ENCODE results near the gene ATL1.

Gene ATL1

DNA sequence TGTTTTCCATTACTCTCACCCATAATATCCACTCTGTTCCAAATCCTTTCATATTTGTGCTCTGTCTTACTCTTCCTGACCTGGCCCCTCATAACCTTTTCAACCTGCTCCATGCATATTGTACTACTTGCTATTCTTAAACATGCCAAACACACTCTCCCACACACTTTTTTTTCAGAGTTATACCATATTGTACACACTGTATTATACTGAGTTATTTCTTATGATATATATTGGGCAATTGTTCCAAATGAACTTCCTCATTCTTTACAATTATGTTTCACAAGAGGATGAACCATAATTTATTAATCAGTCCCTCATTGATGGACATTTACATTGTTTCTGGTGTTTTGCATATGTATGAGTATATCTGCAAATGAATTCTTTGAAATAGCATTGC lies 18.5 kb downstream of the ATL1 start:
- H3K9me3 ChIP-seq (ENCODE audit: control insufficient read depth, low read length), result no peaks in the 10 kb centered on the region
- H3K4me1 ChIP-seq (ENCODE audit: control insufficient read depth, insufficient read depth, low read length), result peaks cover 4% of the 10 kb centered on the region
- H3K36me3 ChIP-seq (ENCODE audit: control insufficient read depth, insufficient read depth, low read length), result no peaks in the 10 kb centered on the region
- H3K27me3 ChIP-seq (ENCODE audit: control insufficient read depth, insufficient read depth, low read length), result no peaks in the 10 kb centered on the region
- no peak overlapping the region for H3K9ac ChIP-seq (ENCODE audit: low read length)
- no peak overlapping the region for H3K4me3 ChIP-seq (ENCODE audit: low read length)

DNA sequence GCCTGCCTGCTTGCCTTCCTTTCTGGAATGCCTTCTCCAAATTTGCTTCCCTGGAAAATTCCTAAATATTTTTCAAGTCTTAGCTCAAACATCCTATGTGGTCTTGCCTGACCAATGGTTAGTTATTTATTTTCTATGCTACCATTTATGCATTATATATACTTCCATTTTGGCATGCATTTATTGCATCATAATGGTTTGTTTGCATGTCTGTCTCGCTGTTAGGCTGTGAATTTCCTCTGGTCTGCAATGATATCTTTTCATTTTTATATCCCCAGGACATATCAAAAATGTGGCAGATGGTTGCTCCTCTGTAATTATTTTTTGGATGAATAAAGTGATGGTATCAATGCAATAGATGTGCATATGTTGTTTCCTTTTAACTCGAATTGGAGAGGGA lies 30.5 kb downstream of the ATL1 start:
- no peaks in the 10 kb centered on the region for H3K36me3 ChIP-seq (ENCODE audit: control insufficient read depth, insufficient read depth, low read length)
- no peaks in the 10 kb centered on the region for H3K9me3 ChIP-seq (ENCODE audit: control insufficient read depth, low read length)
- H3K9ac ChIP-seq (ENCODE audit: low read length), result no peak overlapping the region
- H3K4me3 ChIP-seq (ENCODE audit: low read length), result no peak overlapping the region
- no peaks in the 10 kb centered on the region for H3K27me3 ChIP-seq (ENCODE audit: control insufficient read depth, insufficient read depth, low read length)
- no peaks in the 10 kb centered on the region for H3K4me1 ChIP-seq (ENCODE audit: control insufficient read depth, insufficient read depth, low read length)

GRCh38 chr14:50594577-50595316 lies 34.8 kb downstream of the ATL1 start:
- Histone ChIP-seq H3K4me3 (ENCODE audit: low read length) (no peak overlapping the region), H3K36me3 (ENCODE audit: control insufficient read depth, insufficient read depth, low read length) (no peaks in the 10 kb centered on the region), H3K4me1 (ENCODE audit: control insufficient read depth, insufficient read depth, low read length) (no peaks in the 10 kb centered on the region), H3K9ac (ENCODE audit: low read length) (no peak overlapping the region), H3K27me3 (ENCODE audit: control insufficient read depth, insufficient read depth, low read length) (no peaks in the 10 kb centered on the region), H3K9me3 (ENCODE audit: control insufficient read depth, low read length) (no peaks in the 10 kb centered on the region)

DNA sequence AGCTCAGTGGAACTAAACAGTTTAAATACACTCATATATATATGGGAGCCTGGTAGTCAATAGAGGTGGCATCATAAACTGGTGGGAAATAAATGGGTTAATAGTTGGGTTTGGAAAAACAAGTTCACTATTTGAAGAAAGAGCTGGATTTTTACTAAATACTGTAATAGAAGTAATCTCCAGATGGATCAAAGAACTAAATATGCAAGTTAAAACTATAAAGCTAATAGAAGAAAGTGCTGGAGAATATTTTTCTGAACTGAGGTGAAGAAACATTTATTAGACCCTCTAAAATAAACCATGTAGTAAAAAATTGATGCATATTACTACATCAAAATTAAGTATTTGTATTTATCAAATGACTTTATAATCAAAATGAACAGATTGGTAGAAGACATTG lies 38.8 kb downstream of the ATL1 start:
- H3K4me3 ChIP-seq (ENCODE audit: low read length), result no peak overlapping the region
- H3K9me3 ChIP-seq (ENCODE audit: control insufficient read depth, low read length), result no peaks in the 10 kb centered on the region
- no peak overlapping the region for H3K9ac ChIP-seq (ENCODE audit: low read length)
- H3K36me3 ChIP-seq (ENCODE audit: control insufficient read depth, insufficient read depth, low read length), result no peaks in the 10 kb centered on the region
- no peaks in the 10 kb centered on the region for H3K27me3 ChIP-seq (ENCODE audit: control insufficient read depth, insufficient read depth, low read length)
- no peaks in the 10 kb centered on the region for H3K4me1 ChIP-seq (ENCODE audit: control insufficient read depth, insufficient read depth, low read length)

GRCh38 chr14:50599700-50600444 lies 39.9 kb downstream of the ATL1 start:
- Histone ChIP-seq H3K4me3 (ENCODE audit: low read length) (no peak overlapping the region), H3K36me3 (ENCODE audit: control insufficient read depth, insufficient read depth, low read length) (no peaks in the 10 kb centered on the region), H3K9me3 (ENCODE audit: control insufficient read depth, low read length) (no peaks in the 10 kb centered on the region), H3K4me1 (ENCODE audit: control insufficient read depth, insufficient read depth, low read length) (no peaks in the 10 kb centered on the region), H3K27me3 (ENCODE audit: control insufficient read depth, insufficient read depth, low read length) (no peaks in the 10 kb centered on the region), H3K9ac (ENCODE audit: low read length) (no peak overlapping the region)

GRCh38 chr14:50600849-50601248 lies 40.9 kb downstream of the ATL1 start:
- no peak overlapping the region for H3K9ac ChIP-seq (ENCODE audit: low read length)
- no peak overlapping the region for H3K4me3 ChIP-seq (ENCODE audit: low read length)

DNA sequence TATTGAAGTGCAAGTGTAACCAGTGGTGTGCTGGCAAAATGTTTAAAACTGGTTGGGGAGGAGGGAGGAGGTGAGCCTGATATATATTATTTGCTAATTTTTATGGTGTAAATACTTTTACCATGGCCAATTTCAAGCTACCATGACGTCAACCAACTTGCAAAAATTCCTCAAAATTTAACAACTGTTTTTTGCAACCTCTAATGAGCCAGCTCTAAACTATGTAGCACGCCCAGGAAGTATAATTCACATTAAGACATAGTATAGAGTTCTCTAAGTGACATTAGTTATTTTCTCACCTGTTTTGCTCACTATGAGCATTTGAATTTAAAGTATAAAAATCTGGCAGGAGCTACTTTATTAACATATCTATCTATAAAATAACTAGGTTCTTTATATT lies 41.4 kb downstream of the ATL1 start:
- no peaks in the 10 kb centered on the region for H3K36me3 ChIP-seq (ENCODE audit: control insufficient read depth, insufficient read depth, low read length)

More at GRCh38 chr14:50600849-50601248, 40.9 kb downstream of the ATL1 start:
- Histone ChIP-seq H3K36me3 (ENCODE audit: control insufficient read depth, insufficient read depth, low read length) (no peaks in the 10 kb centered on the region), H3K9me3 (ENCODE audit: control insufficient read depth, low read length) (no peaks in the 10 kb centered on the region), H3K4me1 (ENCODE audit: control insufficient read depth, insufficient read depth, low read length) (no peaks in the 10 kb centered on the region), H3K27me3 (ENCODE audit: control insufficient read depth, insufficient read depth, low read length) (no peaks in the 10 kb centered on the region)

GRCh38 chr14:50602035-50602434 lies 42.1 kb downstream of the ATL1 start:
- no peak overlapping the region for H3K4me3 ChIP-seq (ENCODE audit: low read length)
- no peaks in the 10 kb centered on the region for H3K9me3 ChIP-seq (ENCODE audit: control insufficient read depth, low read length)
- no peaks in the 10 kb centered on the region for H3K36me3 ChIP-seq (ENCODE audit: control insufficient read depth, insufficient read depth, low read length)
- no peak overlapping the region for H3K9ac ChIP-seq (ENCODE audit: low read length)
- no peaks in the 10 kb centered on the region for H3K4me1 ChIP-seq (ENCODE audit: control insufficient read depth, insufficient read depth, low read length)
- H3K27me3 ChIP-seq (ENCODE audit: control insufficient read depth, insufficient read depth, low read length), result no peaks in the 10 kb centered on the region

More for the DNA sequence above, 41.4 kb downstream of the ATL1 start:
- H3K27me3 ChIP-seq (ENCODE audit: control insufficient read depth, insufficient read depth, low read length), result no peaks in the 10 kb centered on the region
- no peaks in the 10 kb centered on the region for H3K9me3 ChIP-seq (ENCODE audit: control insufficient read depth, low read length)
- H3K9ac ChIP-seq (ENCODE audit: low read length), result no peak overlapping the region
- no peak overlapping the region for H3K4me3 ChIP-seq (ENCODE audit: low read length)
- no peaks in the 10 kb centered on the region for H3K4me1 ChIP-seq (ENCODE audit: control insufficient read depth, insufficient read depth, low read length)

DNA sequence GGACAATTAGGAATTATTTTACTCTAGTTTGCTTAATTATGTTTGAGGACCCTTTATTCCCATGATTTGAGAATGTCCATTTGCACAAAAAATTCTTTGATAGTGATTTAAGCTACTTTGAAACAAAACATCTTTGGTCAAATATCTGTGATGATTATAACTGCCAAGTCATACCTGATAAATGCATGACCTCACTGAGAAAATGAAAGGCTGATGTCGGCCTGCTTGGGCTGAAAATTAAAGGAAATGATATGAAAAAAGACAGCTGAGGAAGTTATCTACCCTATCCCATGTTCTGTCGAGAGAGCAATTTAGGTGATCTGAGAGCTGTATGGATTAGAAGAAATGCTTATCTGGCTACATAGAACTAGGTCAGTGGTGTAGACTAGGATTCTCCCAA lies 43.6 kb downstream of the ATL1 start:
- Histone ChIP-seq H3K4me3 (ENCODE audit: low read length) (no peak overlapping the region), H3K9me3 (ENCODE audit: control insufficient read depth, low read length) (no peaks in the 10 kb centered on the region), H3K36me3 (ENCODE audit: control insufficient read depth, insufficient read depth, low read length) (no peaks in the 10 kb centered on the region), H3K4me1 (ENCODE audit: control insufficient read depth, insufficient read depth, low read length) (no peaks in the 10 kb centered on the region), H3K27me3 (ENCODE audit: control insufficient read depth, insufficient read depth, low read length) (no peaks in the 10 kb centered on the region), H3K9ac (ENCODE audit: low read length) (no peak overlapping the region)

GRCh38 chr14:50605766-50606165 lies 45.8 kb downstream of the ATL1 start:
- Histone ChIP-seq H3K4me3 (ENCODE audit: low read length) (no peak overlapping the region), H3K27me3 (ENCODE audit: control insufficient read depth, insufficient read depth, low read length) (no peaks in the 10 kb centered on the region), H3K9me3 (ENCODE audit: control insufficient read depth, low read length) (no peaks in the 10 kb centered on the region), H3K36me3 (ENCODE audit: control insufficient read depth, insufficient read depth, low read length) (no peaks in the 10 kb centered on the region), H3K4me1 (ENCODE audit: control insufficient read depth, insufficient read depth, low read length) (no peaks in the 10 kb centered on the region), H3K9ac (ENCODE audit: low read length) (no peak overlapping the region)

DNA sequence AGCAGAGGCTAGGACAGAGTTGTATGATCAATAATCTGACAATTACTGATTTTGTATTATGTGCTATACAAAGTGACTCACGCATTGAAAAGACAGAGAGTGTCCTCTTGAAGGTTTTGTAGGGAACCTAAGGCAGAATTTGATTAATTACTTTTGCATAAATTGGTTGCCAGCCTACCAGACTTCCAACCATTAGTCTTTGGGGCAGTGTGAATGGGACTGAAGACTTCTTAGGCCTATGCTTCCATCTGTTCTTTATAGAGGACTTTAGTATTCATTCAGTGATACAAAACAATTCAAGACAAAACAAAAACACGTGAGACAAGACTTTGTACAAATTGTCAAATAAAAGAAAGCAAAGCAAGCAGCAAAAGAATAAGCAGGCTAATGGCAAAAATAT lies 46.5 kb downstream of the ATL1 start:
- no peaks in the 10 kb centered on the region for H3K27me3 ChIP-seq (ENCODE audit: control insufficient read depth, insufficient read depth, low read length)
- no peaks in the 10 kb centered on the region for H3K9me3 ChIP-seq (ENCODE audit: control insufficient read depth, low read length)
- no peaks in the 10 kb centered on the region for H3K4me1 ChIP-seq (ENCODE audit: control insufficient read depth, insufficient read depth, low read length)
- no peak overlapping the region for H3K9ac ChIP-seq (ENCODE audit: low read length)
- no peak overlapping the region for H3K4me3 ChIP-seq (ENCODE audit: low read length)
- no peaks in the 10 kb centered on the region for H3K36me3 ChIP-seq (ENCODE audit: control insufficient read depth, insufficient read depth, low read length)

- H3K4me1 ChIP-seq (ENCODE audit: control insufficient read depth, insufficient read depth, low read length), result no peaks in the 10 kb centered on the region
- H3K27me3 ChIP-seq (ENCODE audit: control insufficient read depth, insufficient read depth, low read length), result no peaks in the 10 kb centered on the region
- H3K4me3 ChIP-seq (ENCODE audit: low read length), result no peak overlapping the region
- H3K36me3 ChIP-seq (ENCODE audit: control insufficient read depth, insufficient read depth, low read length), result no peaks in the 10 kb centered on the region
- H3K9me3 ChIP-seq (ENCODE audit: control insufficient read depth, low read length), result no peaks in the 10 kb centered on the region
- H3K9ac ChIP-seq (ENCODE audit: low read length), result no peak overlapping the region
Observed at GRCh38 chr14:50607181-50607580, 47.2 kb downstream of the ATL1 start.
